ENCODE measurements around the gene RPS18. TPM values are rescaled to one million over a fixed set of nuclear protein-coding genes. Genes with fewer than 3 reads are reported as not detected.

RPS18 gene
- total RNA-seq, 4 donors from 2014 or later = 773 to 2,238 (median 1,359) TPM

GRCh38 chr6:33299237-33299944 is 27.5 kb downstream of the RPS18 start:
- in situ Hi-C loops (cut with MboI; ENCODE audit: low pct_ligation_motif_present in 1 of 4, low pct_unique_long_range_greater_than_20kb in 1 of 4, low sequenced_read_pairs in 3 of 4) = no loop called here
- H3K4me3 ChIP-seq = peak overlapping the region; percentile 63 to 90 (median 87)
- H3K36me3 ChIP-seq = peaks cover 0 to 7% (median 2%) of the 10 kb centered on the region in 4 donors
- intact Hi-C loops (cut with DNase I; ENCODE audit: low total_unique reads) = no loop called here
- TF ChIP-seq POLR2AphosphoS5 (IDR thresholded peaks at IDR 0.05) = peak; percentile 80 to 95 (median 89)
- peak; percentile 84 for TF ChIP-seq POLR2A (IDR thresholded peaks at IDR 0.05)
- TF ChIP-seq EP300 (IDR thresholded peaks at IDR 0.05; ENCODE audit: low read depth) = peak; percentile 3
- peak; percentile 66 to 87 (median 79) for TF ChIP-seq CTCF (IDR thresholded peaks at IDR 0.05)
- no peaks in the 10 kb centered on the region for H3K9me3 ChIP-seq
- H3K27ac ChIP-seq = peak overlapping the region; percentile 97 to 99 (median 98)
- H3K27me3 ChIP-seq = no peaks in the 10 kb centered on the region
- peaks cover 10 to 33% (median 23%) of the 10 kb centered on the region in 4 donors for H3K4me1 ChIP-seq
- WGBS, 2 donors (ENCODE audit: low coverage in 1 of 2) = 0% methylated on average over 49 of the region's 54 CpGs; no CpG with 5 or more reads in 1 of the 2 donors
- peak; percentile 95 for DNase-seq

DNA sequence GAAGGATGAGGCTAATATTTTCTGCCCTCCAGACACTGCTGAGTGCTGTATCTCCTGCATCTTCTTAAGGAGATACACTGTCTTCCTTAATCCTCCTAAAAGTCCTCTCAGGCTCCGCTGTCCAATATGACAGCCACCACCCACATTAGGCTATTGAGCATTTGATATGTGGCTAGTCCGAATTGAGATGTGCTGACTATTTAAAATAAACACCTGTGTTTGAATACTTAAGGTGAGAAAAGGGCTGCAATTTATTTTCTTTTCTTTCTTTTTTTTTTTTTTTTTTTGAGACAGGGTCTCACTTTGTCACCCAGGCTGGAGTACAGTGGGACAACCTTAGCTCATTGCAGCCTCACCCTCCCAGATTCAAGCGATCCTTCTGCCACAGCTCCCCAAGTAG is 30.0 kb downstream of the RPS18 start:
- no peaks in the 10 kb centered on the region for H3K9me3 ChIP-seq
- WGBS, 2 donors (ENCODE audit: low coverage in 1 of 2) = 80 to 93% methylated on average over 2 to 3 of the region's 3 CpGs
- H3K36me3 ChIP-seq = peaks cover 0 to 12% (median 5%) of the 10 kb centered on the region in 4 donors
- no peak overlapping the region for H3K4me3 ChIP-seq
- H3K4me1 ChIP-seq = peaks cover 10 to 30% (median 23%) of the 10 kb centered on the region in 4 donors
- in situ Hi-C loops (cut with MboI; ENCODE audit: low pct_ligation_motif_present in 1 of 4, low pct_unique_long_range_greater_than_20kb in 1 of 4, low sequenced_read_pairs in 3 of 4) (no loop called here), intact Hi-C loops (cut with DNase I; ENCODE audit: low total_unique reads) (no loop called here)
- no peak overlapping the region for H3K27ac ChIP-seq
- TF ChIP-seq CTCF (IDR thresholded peaks at IDR 0.05) (no peak), EP300 (IDR thresholded peaks at IDR 0.05; ENCODE audit: low read depth) (no peak), POLR2A (IDR thresholded peaks at IDR 0.05) (no peak), POLR2AphosphoS5 (IDR thresholded peaks at IDR 0.05) (no peak)
- H3K27me3 ChIP-seq = no peaks in the 10 kb centered on the region
- no peak for DNase-seq

DNA sequence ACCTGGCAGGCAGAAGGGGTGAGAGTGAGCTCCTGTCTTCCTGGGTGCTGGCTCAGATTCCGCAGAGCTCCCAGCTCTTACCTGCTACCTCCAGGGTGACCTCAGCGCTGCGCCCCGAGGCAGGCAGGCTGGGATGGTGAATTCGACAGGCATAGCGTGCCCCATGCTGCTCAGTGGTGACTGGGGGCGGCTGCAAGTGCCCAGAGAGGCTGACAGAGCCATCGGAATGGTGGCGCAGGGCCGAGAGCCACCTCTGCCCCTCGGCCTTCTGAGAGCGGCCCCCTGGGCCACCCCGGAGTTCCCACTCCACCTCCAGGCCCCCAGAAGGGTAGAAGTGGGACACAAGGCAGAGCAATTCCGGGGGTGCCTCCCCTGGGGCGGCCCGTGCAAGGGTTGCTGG is 32.3 kb downstream of the RPS18 start:
- Histone ChIP-seq H3K27me3 (no peaks in the 10 kb centered on the region), H3K4me1 (peaks cover 5 to 16% (median 11%) of the 10 kb centered on the region in 4 donors), H3K27ac (no peak overlapping the region), H3K36me3 (peaks cover 0 to 17% (median 6%) of the 10 kb centered on the region in 4 donors), H3K9me3 (no peaks in the 10 kb centered on the region), H3K4me3 (no peak overlapping the region)
- no peak for TF ChIP-seq CTCF (IDR thresholded peaks at IDR 0.05)
- no peak for TF ChIP-seq EP300 (IDR thresholded peaks at IDR 0.05; ENCODE audit: low read depth)
- TF ChIP-seq POLR2A (IDR thresholded peaks at IDR 0.05) = no peak
- no peak for TF ChIP-seq POLR2AphosphoS5 (IDR thresholded peaks at IDR 0.05)
- intact Hi-C loops (cut with DNase I; ENCODE audit: low total_unique reads) (no loop called here), in situ Hi-C loops (cut with MboI; ENCODE audit: low pct_ligation_motif_present in 1 of 4, low pct_unique_long_range_greater_than_20kb in 1 of 4, low sequenced_read_pairs in 3 of 4) (no loop called here)
- no peak for DNase-seq
- WGBS, 2 donors (ENCODE audit: low coverage in 1 of 2) = 80 to 83% methylated on average over 3 to 12 of the region's 16 CpGs

DNA sequence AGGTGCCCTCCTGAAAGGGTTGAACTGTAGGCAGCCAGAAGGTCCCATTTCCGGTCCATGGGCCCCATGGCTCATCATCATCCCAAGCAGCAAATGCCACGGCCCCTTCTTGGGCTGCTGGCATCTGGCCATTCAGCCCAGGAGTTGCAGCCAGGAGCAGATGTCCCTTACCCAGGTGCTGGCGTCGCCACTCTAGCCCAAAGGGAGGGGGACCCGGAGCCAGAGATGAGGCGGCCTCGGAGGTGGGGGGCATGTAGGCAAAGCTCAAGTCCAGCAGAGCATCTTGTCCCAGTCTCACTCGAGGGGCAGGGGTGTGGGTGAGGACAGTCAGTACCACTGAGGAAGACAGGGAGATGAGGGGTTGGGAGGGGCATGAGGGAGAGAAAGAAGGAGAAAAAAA is 33.2 kb downstream of the RPS18 start:
- intact Hi-C loops (cut with DNase I; ENCODE audit: low total_unique reads) = no loop called here
- Histone ChIP-seq H3K27ac (no peak overlapping the region), H3K36me3 (peaks cover 0 to 18% (median 6%) of the 10 kb centered on the region in 4 donors), H3K4me3 (no peak overlapping the region), H3K9me3 (no peaks in the 10 kb centered on the region), H3K4me1 (peaks cover 5 to 14% (median 8%) of the 10 kb centered on the region in 4 donors), H3K27me3 (no peaks in the 10 kb centered on the region)
- no peak for DNase-seq
- TF ChIP-seq CTCF (IDR thresholded peaks at IDR 0.05) (no peak), EP300 (IDR thresholded peaks at IDR 0.05; ENCODE audit: low read depth) (no peak), POLR2A (IDR thresholded peaks at IDR 0.05) (no peak), POLR2AphosphoS5 (IDR thresholded peaks at IDR 0.05) (no peak)
- in situ Hi-C loops (cut with MboI; ENCODE audit: low pct_ligation_motif_present in 1 of 4, low pct_unique_long_range_greater_than_20kb in 1 of 4, low sequenced_read_pairs in 3 of 4) = no loop called here
- 81% methylated on average over 8 of the region's 8 CpGs; no CpG with 5 or more reads in 1 of the 2 donors for WGBS, 2 donors (ENCODE audit: low coverage in 1 of 2)
